Limb (tissue), 2 donors: ENCODE measurements around the gene SHISA7.

ENCODE experiments used
- DNase-seq, 2 donors: peaks; one replicate each; pipeline ENCODE4 v3.0.0-alpha.2; 2016; ENCODE audit errors: extremely low spot score in 2 of 2

SHISA7 gene

DNA sequence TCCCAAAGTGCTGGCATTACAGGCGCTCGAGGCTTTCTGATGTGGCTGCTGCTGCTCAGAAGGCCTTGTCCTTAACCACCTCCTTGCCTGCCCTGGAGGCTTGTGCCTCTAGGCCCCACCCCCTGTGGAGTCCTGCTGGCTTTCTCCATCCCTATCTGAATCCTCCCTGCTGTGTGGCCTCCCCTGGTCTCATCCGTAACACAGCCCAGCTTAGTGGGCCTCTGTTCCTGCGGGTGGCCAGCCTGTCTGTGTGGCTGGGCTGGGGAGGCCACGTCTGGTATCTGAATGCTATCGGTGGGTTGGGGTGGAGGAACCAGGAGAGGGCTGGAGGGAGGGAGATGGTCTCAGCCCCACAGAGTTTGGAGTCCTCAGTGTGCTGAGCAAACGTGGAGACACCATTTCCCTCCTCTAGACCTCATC lies 52.6 kb downstream of the SHISA7 start:
- DNase-seq, result no peak

DNA sequence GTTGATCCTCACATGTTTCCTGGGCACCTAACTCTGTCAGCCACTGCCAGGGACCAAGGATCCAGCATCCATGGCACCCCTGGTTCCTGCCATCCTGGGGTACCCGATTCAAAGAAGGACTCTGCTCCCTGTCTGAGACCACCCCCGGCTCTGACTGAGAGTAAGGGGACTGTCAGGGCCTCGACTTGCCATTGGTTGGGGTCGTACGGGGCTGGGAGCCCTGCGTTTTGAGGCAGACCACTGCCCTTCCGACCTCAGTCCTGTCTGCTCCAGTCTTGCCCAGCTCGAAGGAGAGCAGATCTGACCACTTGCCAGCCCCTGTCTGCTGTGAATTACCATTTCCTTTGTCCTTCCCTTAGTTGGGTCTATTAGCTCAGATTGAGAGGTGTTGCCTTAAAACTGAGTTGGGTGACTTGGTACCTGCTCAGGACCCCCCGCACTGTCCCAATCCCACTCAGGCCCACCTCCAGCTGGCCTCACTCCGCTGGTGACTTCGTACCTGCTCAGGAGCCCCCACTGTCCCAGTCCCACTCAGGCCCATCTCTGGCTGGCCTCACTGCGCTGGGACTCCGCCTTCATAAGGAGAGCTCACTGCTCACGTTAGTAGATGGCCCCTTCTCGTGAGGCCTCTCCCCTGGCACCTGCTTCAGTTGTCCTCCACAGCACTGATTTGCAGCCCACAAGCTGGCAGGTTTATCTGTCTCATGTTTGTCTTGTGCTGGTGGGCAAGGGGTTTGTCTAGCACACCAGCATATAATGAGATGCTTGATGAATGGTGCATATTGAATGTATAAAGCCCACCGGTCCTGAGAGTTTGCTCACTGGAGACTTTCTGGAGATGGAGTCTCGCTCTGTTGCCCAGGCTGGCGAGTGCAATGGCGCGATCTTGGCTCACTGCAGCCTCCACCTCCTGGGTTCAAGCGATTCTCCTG lies 53.4 kb downstream of the SHISA7 start:
- DNase-seq, result no peak

DNA sequence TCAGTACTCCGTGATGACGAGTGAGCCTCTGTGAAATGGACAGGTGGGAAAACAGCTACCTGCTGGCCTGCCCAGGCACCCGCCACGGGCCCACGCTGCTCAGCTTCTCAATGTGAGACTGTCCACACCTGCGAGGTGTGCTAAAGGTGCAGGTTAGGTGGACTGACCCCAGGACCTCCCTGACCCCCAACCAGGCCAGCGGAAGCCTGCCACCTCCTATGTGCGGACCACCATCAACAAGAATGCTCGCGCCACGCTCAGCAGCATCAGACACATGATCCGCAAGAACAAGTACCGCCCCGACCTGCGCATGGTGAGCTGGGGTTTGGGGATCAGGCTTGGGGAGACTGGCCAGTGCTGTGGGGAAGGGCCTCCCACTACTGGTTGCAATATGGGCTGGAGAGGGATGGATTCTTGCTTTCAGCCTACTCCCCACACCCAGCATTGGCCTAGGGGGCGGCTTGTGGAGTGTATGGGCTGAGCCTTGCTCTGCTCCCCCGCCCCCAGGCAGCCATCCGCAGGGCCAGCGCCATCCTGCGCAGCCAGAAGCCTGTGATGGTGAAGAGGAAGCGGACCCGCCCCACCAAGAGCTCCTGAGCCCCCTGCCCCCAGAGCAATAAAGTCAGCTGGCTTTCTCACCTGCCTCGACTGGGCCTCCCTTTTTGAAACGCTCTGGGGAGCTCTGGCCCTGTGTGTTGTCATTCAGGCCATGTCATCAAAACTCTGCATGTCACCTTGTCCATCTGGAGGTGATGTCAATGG lies 55.2 kb downstream of the SHISA7 start:
- DNase-seq, result no peak

DNA sequence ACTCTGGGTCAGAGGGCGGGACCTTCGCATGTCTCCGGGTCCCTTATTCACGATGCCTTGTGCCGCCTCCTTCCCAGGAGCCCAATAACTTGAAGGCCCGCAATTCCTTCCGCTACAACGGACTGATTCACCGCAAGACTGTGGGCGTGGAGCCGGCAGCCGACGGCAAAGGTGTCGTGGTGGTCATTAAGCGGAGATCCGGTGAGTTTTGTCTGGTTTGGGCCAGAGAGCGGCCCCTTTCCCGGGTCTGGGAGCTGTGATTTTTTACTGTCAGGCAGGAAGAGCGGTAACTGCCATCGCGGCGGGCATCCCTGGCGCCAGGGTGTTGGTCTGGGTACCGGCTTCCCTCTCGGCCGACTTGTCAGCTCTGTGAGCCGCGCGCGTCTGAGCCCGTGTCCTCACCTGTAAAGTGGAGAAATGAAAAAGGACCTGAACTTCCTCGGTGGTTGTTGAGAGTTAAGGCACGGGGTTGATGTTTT lies 56.6 kb downstream of the SHISA7 start:
- DNase-seq, result no peak

DNA sequence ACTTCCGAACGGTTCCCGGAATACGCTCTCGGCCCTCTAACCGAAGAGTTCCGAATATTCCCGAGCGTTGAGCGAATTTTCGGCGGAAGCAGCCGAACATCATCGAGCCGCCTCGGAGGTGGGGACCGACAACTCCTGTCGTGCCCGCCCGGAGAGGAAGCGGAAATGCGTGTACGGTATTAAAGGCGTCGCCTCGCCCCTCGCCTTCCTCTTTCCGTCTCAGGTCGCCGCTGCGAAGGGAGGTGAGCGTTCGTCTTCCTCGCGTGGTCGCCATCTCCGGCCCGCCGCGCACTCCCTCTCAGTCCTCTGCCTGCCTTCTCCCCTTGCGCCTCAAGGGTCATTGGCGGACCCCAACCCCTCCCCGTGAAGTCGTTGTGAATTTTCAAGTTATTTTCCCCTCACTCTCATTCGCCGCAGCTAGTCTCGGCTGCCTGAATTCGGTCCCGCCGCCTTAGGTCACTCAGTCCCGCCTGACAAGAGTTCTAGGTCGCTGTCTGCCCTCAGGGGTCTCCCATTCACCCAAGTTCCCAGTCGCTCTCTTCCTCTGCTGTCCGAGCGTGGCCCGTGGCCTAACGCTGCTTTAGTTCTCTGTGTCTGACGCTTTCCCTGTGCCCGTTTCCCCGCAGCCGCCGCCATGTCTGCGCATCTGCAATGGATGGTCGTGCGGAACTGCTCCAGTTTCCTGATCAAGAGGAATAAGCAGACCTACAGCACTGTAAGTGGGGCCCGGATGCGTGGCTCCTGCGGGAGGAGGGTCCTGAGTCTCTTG lies 57.2 kb downstream of the SHISA7 start, which contains the start of gene RPL28:
Gene RPL28 (plus strand): TSS at position 209 of the 769 bp plus-strand sequence. CDS start 426 bp downstream, at position 635.
- DNase-seq, result peak; percentile 98 to 99

DNA sequence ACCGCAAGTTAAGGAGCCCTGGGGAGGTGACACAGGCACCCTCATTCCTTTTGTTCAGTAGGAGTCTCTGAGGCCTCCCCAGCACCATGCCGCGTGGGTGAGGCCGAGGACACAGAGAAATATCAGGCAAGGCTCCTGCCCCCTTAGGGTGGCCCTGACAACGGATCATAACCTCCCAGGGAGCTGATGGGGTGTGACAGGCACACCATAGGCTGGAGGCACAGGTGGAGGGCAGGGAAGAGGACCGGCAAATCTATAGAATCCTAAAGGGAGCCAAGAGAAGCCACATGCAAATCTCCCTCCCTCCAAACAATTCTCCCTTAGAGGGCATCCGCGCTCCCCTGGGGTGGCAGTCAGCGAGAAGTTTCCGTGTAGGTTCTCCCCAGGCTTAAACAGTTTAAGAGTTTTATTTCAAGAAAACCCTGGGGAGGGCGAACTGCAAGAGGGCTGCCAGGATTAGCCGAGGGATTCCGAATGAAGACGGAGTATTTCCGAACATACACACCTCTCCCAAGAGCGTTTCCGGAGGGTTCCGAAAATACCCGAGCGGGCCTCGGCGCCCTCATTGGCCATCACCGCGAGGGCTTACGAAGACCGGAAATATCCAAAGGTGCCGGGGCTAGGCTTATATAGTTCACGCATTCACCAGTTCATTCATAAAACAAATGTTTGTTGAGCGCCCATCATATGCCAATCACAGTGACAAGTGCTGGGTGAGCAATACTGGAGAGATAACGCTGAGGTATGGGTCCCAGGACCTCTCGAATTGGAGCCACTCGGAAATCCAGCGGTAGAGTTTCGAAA lies 58.0 kb downstream of the SHISA7 start:
- DNase-seq, result peak; percentile 94 to 96

DNA sequence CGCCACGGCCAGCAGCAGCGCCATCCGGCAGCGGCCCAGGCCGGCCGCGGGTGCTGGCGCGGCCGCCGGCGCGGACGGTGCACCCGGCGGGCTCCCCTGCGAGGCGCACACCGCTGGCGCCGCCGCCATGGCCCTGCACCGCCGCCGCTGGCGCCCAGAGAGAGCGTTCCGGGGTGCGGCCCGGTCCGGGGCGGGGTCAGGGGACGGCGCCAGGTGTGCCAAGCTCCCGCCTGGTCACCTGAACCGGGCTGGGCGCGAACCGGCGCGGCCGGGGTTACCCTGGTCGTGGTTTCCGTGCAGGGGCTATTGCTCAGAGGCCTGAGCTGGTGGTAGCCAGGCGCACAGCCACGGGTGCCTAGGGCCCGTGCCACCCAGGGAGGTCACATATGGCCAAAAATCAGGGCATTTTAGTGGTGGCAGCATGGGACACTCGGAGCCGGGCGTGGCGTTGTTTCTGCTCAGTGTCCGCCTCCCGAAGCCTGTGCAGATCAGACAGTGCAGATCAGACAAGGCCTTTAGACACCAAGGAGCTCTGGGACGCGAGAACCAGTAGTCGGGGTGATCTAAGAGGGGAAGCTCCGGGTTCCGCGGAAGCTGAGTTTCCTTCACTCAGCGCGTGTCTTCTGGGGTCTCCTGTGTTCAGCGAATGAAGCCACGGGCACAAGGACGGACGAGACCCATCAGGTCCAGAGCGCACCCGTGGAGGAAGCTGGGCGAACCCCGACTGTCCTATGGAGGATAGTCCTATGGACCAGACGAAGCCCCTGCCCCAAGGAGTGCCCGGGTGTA lies 58.8 kb downstream of the SHISA7 start, which contains the start of gene TMEM238:
Gene TMEM238 (minus strand): TSS at position 162 of the 789 bp plus-strand sequence. CDS start 33 bp downstream, at position 129.
- DNase-seq, result no peak

DNA sequence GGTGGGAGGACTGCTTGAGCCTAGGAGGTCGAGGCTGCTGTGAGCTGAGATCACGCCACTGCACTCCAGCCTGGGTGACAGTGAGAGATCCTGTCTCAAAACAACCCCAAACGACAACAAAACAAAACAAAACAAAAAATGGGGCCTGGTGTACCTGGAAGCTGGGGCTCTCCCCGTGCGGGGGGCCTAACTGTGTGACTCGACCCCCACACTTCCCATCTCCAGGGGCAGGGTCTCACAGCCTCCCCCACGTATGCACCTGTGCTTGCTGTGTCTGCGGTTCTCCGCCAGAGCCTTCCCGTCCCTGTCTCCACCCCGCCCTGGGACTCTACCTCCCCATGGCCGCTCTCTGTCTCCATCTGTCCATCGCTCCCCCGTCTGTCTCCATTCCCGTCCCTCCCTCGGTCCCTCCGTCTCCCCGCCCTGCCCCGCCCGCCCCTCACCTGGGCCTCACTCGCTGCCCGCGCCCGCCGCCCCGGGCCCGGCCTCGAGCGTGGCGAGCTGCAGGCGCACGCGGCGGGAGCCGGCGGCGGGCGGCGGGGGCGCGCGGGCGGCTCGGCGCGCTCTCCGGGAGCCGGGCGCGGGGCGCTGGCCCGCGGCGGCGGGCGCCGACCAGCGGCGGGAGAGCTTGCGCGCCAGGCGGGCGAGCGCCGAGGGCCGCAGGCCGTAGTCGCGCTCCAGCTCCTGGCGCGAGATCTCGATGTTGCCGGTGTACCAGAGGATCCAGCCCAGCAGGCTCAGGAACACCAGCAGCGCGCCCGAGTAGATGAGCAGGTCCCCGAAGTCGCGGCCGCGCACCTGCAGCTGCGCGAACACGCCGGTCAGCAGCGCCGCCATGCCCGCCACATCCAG lies 59.6 kb downstream of the SHISA7 start:
- peak; percentile 50 to 71 for DNase-seq

DNA sequence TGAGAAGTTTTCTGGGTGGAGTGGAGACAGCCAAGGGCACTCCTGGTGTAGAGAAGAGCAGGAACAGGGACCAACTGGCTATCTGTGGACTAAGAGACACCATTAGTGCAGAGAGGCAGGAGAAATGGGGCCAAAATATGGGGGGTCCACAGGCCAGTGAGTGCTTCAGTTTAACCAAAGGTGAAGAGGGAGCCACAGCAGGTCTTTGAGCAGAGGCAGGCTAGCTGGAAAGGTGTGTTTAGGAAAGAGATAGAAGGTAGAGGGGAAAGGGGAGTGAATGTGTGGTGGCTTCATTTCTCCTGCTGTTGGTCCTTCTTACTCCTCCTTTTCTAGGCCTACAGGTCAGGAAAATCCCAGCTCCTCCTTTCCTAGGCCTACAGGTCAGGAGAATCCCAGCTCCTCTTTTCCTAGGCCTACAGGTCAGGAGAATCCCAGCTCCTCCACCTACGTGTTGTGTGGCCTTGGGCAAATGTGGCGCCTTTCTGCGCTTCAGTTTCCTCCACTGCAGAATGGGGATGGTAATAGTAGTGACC lies 60.5 kb downstream of the SHISA7 start:
- DNase-seq, result no peak

DNA sequence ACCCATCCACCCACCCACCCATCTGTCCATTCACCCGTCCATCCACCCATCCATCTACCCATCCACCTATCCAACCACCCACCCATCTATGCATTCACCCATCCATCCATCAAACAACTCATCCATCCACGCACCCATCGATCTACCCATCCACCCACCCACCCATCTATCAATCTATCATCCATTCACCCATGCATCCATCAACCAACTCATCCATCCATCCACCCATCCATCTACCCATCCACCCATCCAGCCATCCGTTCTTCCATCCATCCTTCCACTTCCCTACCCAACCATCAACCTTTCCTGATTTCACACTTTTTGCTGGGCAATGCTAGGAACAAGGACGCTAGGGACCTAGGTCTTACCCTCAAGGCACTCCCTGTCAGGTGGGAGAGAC lies 61.1 kb downstream of the SHISA7 start:
- no peak for DNase-seq

DNA sequence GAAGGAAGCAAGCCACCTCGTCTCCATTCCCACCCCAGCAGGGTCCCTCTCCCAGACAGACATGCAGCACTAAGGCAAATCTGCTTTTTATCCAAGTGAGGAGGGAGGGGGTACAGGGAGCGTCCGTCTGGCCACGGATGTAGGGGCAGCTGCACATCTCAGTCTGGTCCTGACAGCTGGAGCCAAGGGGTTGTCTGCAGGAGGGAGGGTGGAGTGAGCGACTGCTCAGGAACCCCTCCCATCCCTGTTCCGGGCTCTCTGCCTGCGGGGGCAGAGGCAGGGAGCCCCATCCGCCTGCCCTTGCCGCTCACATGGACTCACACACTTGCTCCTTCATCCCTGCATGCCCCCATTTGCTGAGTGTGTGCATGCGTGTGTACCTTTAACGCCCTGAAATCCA lies 63.9 kb downstream of the SHISA7 start:
- DNase-seq, result peak; percentile 68 to 69
